Choroid plexus epithelial cell (primary cell): ENCODE measurements around the gene RAD51B.

Source experiments
- DNase-seq: peaks from one replicate; pipeline ENCODE4 v3.0.0-alpha.2; 2010; ENCODE audit warnings: low read depth
- H3K4me3 ChIP-seq: 2 replicates; pipeline ENCODE4 v1.5.1; 2011; ENCODE audit warnings: low read depth, mild to moderate bottlenecking, control low read depth, low read length, moderate library complexity
- TF ChIP-seq, protein P1 (sequence below): conservative IDR thresholded peaks from 2 replicates; pipeline ENCODE4 v1.5.1; 2011; ENCODE audit warnings: low read depth, mild to moderate bottlenecking, control low read depth, inconsistent platforms, low read length, moderate library complexity

RAD51B gene

DNA sequence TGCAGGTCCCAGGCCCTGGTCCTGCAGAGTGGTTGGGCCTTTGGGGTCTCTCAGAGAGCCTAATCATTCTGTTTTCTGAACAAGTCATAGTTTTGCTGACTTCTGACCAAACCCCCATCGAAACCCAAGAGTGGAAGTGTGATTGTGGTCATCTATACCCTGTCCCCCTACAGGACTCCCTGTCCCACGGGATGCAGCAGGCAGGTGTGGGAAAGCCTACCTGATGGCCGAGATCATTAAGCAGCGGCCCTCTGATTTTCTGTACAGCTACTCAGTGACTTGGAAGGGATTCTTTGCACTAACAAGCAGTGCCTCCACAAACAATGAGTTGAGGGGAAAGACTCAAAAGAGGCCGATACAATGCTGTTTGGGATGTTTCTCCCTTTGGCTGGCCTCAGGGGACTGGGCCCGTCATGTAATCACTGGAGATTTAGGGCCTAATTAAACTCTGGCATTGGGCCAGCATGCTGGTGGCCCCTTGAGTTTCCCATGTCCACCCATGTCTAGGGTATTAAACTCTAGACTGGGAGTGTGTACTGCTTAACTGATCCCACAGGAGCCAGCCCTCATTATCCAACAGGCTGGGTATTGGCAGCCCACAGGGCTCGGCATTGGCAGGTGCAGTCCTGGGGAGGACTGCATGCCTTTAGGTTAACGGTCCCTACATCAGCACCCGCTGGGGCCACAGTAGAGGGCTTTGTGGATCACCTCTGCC lies 780.5 kb downstream of the RAD51B start:
- H3K4me3 ChIP-seq = no peak overlapping the region
- DNase-seq = no peak
- TF ChIP-seq, protein P1, sequence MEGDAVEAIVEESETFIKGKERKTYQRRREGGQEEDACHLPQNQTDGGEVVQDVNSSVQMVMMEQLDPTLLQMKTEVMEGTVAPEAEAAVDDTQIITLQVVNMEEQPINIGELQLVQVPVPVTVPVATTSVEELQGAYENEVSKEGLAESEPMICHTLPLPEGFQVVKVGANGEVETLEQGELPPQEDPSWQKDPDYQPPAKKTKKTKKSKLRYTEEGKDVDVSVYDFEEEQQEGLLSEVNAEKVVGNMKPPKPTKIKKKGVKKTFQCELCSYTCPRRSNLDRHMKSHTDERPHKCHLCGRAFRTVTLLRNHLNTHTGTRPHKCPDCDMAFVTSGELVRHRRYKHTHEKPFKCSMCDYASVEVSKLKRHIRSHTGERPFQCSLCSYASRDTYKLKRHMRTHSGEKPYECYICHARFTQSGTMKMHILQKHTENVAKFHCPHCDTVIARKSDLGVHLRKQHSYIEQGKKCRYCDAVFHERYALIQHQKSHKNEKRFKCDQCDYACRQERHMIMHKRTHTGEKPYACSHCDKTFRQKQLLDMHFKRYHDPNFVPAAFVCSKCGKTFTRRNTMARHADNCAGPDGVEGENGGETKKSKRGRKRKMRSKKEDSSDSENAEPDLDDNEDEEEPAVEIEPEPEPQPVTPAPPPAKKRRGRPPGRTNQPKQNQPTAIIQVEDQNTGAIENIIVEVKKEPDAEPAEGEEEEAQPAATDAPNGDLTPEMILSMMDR = no peak

- TF ChIP-seq, protein P1 = no peak
- DNase-seq = no peak
- H3K4me3 ChIP-seq = no peak overlapping the region
Observed at GRCh38 chr14:68602507-68602906, 782.9 kb downstream of the RAD51B start.

GRCh38 chr14:68603533-68604360 lies 784.2 kb downstream of the RAD51B start:
- no peak for DNase-seq
- TF ChIP-seq, protein P1 = no peak

DNA sequence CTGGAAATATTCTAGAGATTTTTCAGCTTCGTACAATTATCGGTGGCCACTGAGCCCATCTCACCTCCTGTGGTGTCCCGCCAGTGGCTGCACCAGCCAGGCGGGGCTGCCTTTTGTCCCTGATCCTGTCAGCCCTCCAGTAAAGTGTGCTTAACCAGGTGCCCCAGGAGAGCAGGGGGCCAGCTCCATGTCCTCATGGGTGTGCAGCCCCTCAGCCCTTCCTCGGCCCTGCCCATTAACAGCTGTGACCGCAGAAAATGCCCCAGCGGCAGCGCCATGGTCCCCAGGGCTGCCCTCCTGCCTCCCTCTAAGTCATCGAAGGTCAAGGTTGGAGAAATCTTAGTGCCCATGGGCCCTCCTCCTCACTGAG lies 784.8 kb downstream of the RAD51B start:
- TF ChIP-seq, protein P1 = no peak
- no peak overlapping the region for H3K4me3 ChIP-seq
- DNase-seq = no peak

More at GRCh38 chr14:68603533-68604360, 784.2 kb downstream of the RAD51B start:
- H3K4me3 ChIP-seq = no peak overlapping the region

DNA sequence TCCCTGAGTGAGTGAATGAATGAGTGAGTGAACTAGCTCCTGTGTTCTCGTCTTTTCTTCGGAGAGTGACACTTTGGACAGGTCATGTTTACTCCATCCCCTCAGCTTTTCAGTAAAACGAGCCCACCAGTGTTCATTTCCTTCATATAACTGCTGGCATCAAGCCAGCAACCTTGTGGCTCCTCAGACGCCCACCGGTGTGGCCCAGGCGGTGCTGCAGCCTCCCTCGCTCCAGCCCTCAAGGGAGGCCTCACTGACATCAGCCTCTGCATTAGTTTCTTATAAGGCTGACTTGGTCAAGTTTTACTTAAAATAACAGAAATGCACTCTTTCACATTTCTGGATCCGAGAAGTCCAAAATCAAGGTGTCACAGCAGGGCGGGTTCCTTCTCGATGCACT lies 785.2 kb downstream of the RAD51B start:
- no peak overlapping the region for H3K4me3 ChIP-seq
- no peak for DNase-seq
- TF ChIP-seq, protein P1 = no peak

DNA sequence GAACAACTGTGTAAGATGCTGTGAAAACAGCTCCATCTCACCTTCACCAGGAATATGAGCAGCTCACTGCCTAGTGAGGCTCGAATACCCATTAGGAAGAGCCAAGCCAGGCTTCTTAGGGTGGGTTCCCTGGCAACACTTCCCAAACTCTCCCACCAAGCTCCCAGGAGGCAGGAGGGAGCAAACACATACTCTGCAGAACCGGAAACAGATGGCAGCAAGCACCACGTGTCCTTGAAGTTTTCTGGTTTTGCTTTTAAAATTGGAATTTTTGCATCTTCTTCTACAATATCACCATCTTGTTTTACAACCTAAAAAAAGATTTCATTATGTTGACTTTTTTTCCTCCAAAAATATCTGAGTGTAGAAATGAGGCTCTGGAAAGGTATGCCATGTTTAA lies 786.6 kb downstream of the RAD51B start:
- DNase-seq = no peak
- no peak overlapping the region for H3K4me3 ChIP-seq
- TF ChIP-seq, protein P1 = no peak
